Tongue (tissue), 2 donors: ENCODE results near the gene ABCB6. TPM values are rescaled to one million over a fixed set of nuclear protein-coding genes. Genes with fewer than 3 reads are reported as not detected.

Experiments
- DNase-seq: peaks from one replicate; pipeline ENCODE4 v3.0.0-alpha.2; 2015
- total RNA-seq: library from RNA; depleted of rRNA; stranded (reverse); fragments of >200 nt; gene quantifications from one replicate; pipeline ENCODE4 v1.2.3, GENCODE V29; 2014

Gene ABCB6
- total RNA-seq, 1 donor from 2014 or later, result 35.3 TPM

GRCh38 chr2:219168932-219169331, 49.8 kb downstream of the ABCB6 start:
- no peak for DNase-seq

- no peak for DNase-seq
These were observed 50.2 kb downstream of the ABCB6 start for GRCh38 chr2:219168526-219168925.

- DNase-seq, result no peak
These were observed 50.8 kb downstream of the ABCB6 start for GRCh38 chr2:219167997-219168396.

GRCh38 chr2:219165058-219165911, 53.5 kb downstream of the ABCB6 start:
- no peak for DNase-seq

GRCh38 chr2:219163156-219163555, 55.6 kb downstream of the ABCB6 start:
- DNase-seq, result no peak

- DNase-seq, result no peak
These were observed 57.7 kb downstream of the ABCB6 start for GRCh38 chr2:219161097-219161496.

GRCh38 chr2:219160186-219161017, 58.4 kb downstream of the ABCB6 start, which contains the start of gene NHEJ1:
NHEJ1 (minus strand) TSS chr2:219160815; CDS start chr2:219158362, 2,453 bp downstream.
- DNase-seq, result peak; percentile 97

Other genes starting within 250 kb of the ABCB6 start
- gene FEV, start 233.8 kb downstream of the ABCB6 start, total RNA-seq, result not detected
- gene CRYBA2, start 225.5 kb downstream of the ABCB6 start, total RNA-seq, result not detected
- gene CFAP65, start 177.4 kb downstream of the ABCB6 start, total RNA-seq, result not detected
- not detected for gene IHH, start 158.0 kb downstream of the ABCB6 start, total RNA-seq
- gene NHEJ1, start 58.1 kb downstream of the ABCB6 start, total RNA-seq, result 12.8 TPM
- gene SLC23A3, start 48.9 kb downstream of the ABCB6 start, total RNA-seq, result 0.92 TPM
- gene CNPPD1, start 42.0 kb downstream of the ABCB6 start, total RNA-seq, result 23.9 TPM
- 35.0 TPM for gene RETREG2, start 40.7 kb downstream of the ABCB6 start, total RNA-seq
- gene ZFAND2B, start 12.2 kb downstream of the ABCB6 start, total RNA-seq, result 24.4 TPM
- gene ATG9A, start 10.7 kb upstream of the ABCB6 start, total RNA-seq, result 51.9 TPM
- gene ANKZF1, start 10.8 kb upstream of the ABCB6 start, total RNA-seq, result 41.0 TPM
- gene GLB1L, start 26.5 kb upstream of the ABCB6 start, total RNA-seq, result 5.2 TPM
- 10.5 TPM for gene STK16, start 26.5 kb upstream of the ABCB6 start, total RNA-seq
- gene TUBA4B, start 34.3 kb upstream of the ABCB6 start, total RNA-seq, result not detected
- gene TUBA4A, start 35.0 kb upstream of the ABCB6 start, total RNA-seq, result 76.1 TPM
- gene DNAJB2, start 60.4 kb upstream of the ABCB6 start, total RNA-seq, result 96.5 TPM
- gene PTPRN, start 90.4 kb upstream of the ABCB6 start, total RNA-seq, result 0.31 TPM
- gene RESP18, start 113.8 kb upstream of the ABCB6 start, total RNA-seq, result not detected
- gene DNPEP, start 169.0 kb upstream of the ABCB6 start, total RNA-seq, result 33.4 TPM
- 5,232 TPM for gene DES, start 199.4 kb upstream of the ABCB6 start, total RNA-seq
- gene SPEG, start 215.9 kb upstream of the ABCB6 start, total RNA-seq, result 136 TPM